Neural progenitor cell (in vitro differentiated cells): ENCODE results near the gene JSRP1. TPM values are rescaled to one million over a fixed set of nuclear protein-coding genes. Genes with fewer than 3 reads are reported as not detected.

ENCODE experiments used
- DNase-seq: peaks from one replicate; pipeline ENCODE4 v3.0.0-alpha.2; 2016; ENCODE audit warnings: low spot score
- H2AFZ ChIP-seq: fragments of 200-600 bp; sonication (generic); replicated peaks from 2 replicates; pipeline ENCODE4 v1.6.1; 2016; ENCODE audit warnings: antibody characterized with exemption
- H3F3A ChIP-seq: fragments of 200-600 bp; sonication (generic); 2 replicates; pipeline ENCODE4 v1.6.1; 2016; ENCODE audit warnings: antibody characterized with exemption, low read depth
- H3K27ac ChIP-seq: fragments of 200-600 bp; sonication (generic); 2 replicates; pipeline ENCODE4 v1.5.1; 2016; ENCODE audit warnings: mild to moderate bottlenecking
- H3K27me3 ChIP-seq: fragments of 200-600 bp; sonication (generic); 2 replicates; pipeline ENCODE4 v1.6.1; 2016; ENCODE audit warnings: mild to moderate bottlenecking, moderate library complexity
- H3K36me3 ChIP-seq: fragments of 200-600 bp; sonication (generic); 2 replicates; pipeline ENCODE4 v1.5.1; 2016
- H3K4me1 ChIP-seq: fragments of 200-600 bp; sonication (generic); 2 replicates; pipeline ENCODE4 v1.6.1; 2016; ENCODE audit warnings: mixed run types
- H3K4me2 ChIP-seq: fragments of 200-600 bp; sonication (generic); 2 replicates; pipeline ENCODE4 v1.6.1; 2016
- H3K4me3 ChIP-seq: fragments of 200-600 bp; sonication (generic); 2 replicates; pipeline ENCODE4 v1.5.1; 2016
- H3K79me2 ChIP-seq: fragments of 200-600 bp; sonication (generic); 2 replicates; pipeline ENCODE4 v1.6.1; 2016; ENCODE audit warnings: low read depth
- H3K9ac ChIP-seq: fragments of 200-600 bp; sonication (generic); 2 replicates; pipeline ENCODE4 v1.6.1; 2016
- H3K9me3 ChIP-seq: fragments of 200-600 bp; sonication (generic); 2 replicates; pipeline ENCODE4 v1.5.1; 2016; ENCODE audit warnings: low read depth
- H4K20me1 ChIP-seq: fragments of 200-600 bp; sonication (generic); 2 replicates; pipeline ENCODE4 v1.6.1; 2016; ENCODE audit warnings: low read depth
- H3K27ac Mint-ChIP-seq: 3 replicates; pipeline ENCODE4 v1.8.0; 2021; ENCODE audit warnings: mixed read lengths
- H3K27me3 Mint-ChIP-seq: 2 replicates; pipeline ENCODE4 v1.8.0; 2022; ENCODE audit warnings: low read depth, mild to moderate bottlenecking, inconsistent platforms, moderate library complexity, mixed read lengths; ENCODE audit not compliant: insufficient read depth
- H3K36me3 Mint-ChIP-seq: 3 replicates; pipeline ENCODE4 v1.8.0; 2021; ENCODE audit warnings: mixed read lengths
- H3K4me1 Mint-ChIP-seq: 3 replicates; pipeline ENCODE4 v1.8.0; 2021; ENCODE audit warnings: mixed read lengths
- H3K4me3 Mint-ChIP-seq: 3 replicates; pipeline ENCODE4 v1.8.0; 2021; ENCODE audit warnings: mild to moderate bottlenecking, moderate library complexity, mixed read lengths
- H3K9me3 Mint-ChIP-seq: 3 replicates; pipeline ENCODE4 v1.8.0; 2020; ENCODE audit warnings: mixed read lengths
- EZH2 ChIP-seq: fragments of 200-600 bp; sonication (generic); IDR thresholded peaks from 2 replicates; pipeline ENCODE4 v1.6.1; 2017; ENCODE audit warnings: antibody characterized with exemption, mild to moderate bottlenecking, moderate library complexity
- EZH2phosphoT487 ChIP-seq: fragments of 200-600 bp; sonication (generic); IDR thresholded peaks from 2 replicates; pipeline ENCODE4 v1.6.1; 2017; ENCODE audit warnings: antibody characterized with exemption
- total RNA-seq: library from RNA; depleted of rRNA; stranded (reverse); fragments of >200 nt; gene quantifications from 2 replicates; pipeline ENCODE4 v1.2.3, GENCODE V29; 2015; ENCODE audit warnings: low replicate concordance
- TF ChIP-seq, protein P1 (sequence below): fragments of 200-600 bp; sonication (generic); IDR thresholded peaks from 2 replicates; pipeline ENCODE4 v1.5.1; 2017; ENCODE audit warnings: antibody characterized with exemption, mild to moderate bottlenecking

Gene JSRP1
- total RNA-seq, 1 donor from 2014 or later, result not detected

DNA sequence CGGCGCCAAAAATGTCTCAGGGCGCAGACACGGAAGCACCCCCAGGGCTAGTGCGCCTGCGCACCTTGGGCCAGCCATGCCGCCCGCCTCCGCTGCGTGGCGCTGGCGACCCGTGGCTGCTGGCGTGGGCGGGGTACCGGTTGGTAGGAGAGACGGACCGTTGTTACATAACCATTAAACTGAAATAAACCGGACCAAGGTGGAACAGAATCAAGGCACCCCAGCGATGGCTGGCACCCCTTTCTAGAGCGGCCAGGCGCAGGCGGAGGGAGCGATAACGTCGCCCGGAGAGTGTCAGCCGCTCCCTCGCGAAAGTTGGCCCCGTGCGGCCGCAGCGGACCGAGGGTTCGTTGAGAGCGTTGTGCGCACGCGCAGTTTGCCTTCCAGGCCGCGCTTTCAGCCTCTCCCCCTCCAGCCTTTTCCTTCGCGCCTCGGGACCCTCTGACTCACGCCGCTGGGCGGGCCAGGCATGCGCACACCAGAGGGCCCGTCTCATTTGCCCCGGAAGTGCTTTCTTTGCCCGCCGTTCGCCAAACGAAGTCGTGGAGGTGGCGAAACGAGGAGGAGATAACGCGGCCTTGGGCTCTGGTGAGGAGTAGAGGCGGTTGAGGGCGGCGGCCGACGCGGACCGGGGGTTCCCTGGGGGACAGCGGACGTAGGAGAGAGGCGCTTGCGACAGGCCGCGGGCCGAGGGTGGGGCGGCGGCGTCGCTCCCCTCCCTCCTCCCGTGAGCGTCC, 19.7 kb downstream of the JSRP1 start, which contains the start of the genes PLEKHJ1 and SF3A2:
TSS of gene PLEKHJ1 (minus strand) at position 16 of the 737 bp plus-strand sequence. CDS start 81 bp downstream, outside the sequence.
TSS of gene SF3A2 (plus strand) at position 511 of the 737 bp plus-strand sequence. CDS start 6,595 bp downstream, outside the sequence.
- H3K27me3 Mint-ChIP-seq, result peaks cover 11% of the 10 kb centered on the region
- H2AFZ ChIP-seq, result peak within 1 kb of the TSS; percentile 74
- H3K36me3 ChIP-seq, result no peaks in the 10 kb centered on the region
- peak; percentile 100 for DNase-seq
- H3K36me3 Mint-ChIP-seq, result peaks cover 13% of the 10 kb centered on the region
- peak within 1 kb of the TSS; percentile 86 for H3K9ac ChIP-seq
- no peaks in the 10 kb centered on the region for H3K27me3 ChIP-seq
- no peaks in the 10 kb centered on the region for H3K9me3 ChIP-seq
- H3K27ac ChIP-seq, result peak within 1 kb of the TSS; percentile 88
- H3K27ac Mint-ChIP-seq, result peak within 1 kb of the TSS; percentile 99
- peak within 1 kb of the TSS; percentile 97 for H3K4me2 ChIP-seq
- peaks cover 53% of the 10 kb centered on the region for H3K4me1 Mint-ChIP-seq
- H3K4me3 ChIP-seq, result peak within 1 kb of the TSS; percentile 72
- H3F3A ChIP-seq, result peaks cover 38% of the 10 kb centered on the region
- H3K79me2 ChIP-seq, result peaks cover 70% of the 10 kb centered on the region
- H3K9me3 Mint-ChIP-seq, result no peaks in the 10 kb centered on the region
- peaks cover 72% of the 10 kb centered on the region for H4K20me1 ChIP-seq
- H3K4me1 ChIP-seq, result peaks cover 44% of the 10 kb centered on the region
- peak within 1 kb of the TSS; percentile 99 for H3K4me3 Mint-ChIP-seq
- TF ChIP-seq EZH2, result no peak
- TF ChIP-seq, protein P1, sequence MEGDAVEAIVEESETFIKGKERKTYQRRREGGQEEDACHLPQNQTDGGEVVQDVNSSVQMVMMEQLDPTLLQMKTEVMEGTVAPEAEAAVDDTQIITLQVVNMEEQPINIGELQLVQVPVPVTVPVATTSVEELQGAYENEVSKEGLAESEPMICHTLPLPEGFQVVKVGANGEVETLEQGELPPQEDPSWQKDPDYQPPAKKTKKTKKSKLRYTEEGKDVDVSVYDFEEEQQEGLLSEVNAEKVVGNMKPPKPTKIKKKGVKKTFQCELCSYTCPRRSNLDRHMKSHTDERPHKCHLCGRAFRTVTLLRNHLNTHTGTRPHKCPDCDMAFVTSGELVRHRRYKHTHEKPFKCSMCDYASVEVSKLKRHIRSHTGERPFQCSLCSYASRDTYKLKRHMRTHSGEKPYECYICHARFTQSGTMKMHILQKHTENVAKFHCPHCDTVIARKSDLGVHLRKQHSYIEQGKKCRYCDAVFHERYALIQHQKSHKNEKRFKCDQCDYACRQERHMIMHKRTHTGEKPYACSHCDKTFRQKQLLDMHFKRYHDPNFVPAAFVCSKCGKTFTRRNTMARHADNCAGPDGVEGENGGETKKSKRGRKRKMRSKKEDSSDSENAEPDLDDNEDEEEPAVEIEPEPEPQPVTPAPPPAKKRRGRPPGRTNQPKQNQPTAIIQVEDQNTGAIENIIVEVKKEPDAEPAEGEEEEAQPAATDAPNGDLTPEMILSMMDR, result peak; percentile 94

DNA sequence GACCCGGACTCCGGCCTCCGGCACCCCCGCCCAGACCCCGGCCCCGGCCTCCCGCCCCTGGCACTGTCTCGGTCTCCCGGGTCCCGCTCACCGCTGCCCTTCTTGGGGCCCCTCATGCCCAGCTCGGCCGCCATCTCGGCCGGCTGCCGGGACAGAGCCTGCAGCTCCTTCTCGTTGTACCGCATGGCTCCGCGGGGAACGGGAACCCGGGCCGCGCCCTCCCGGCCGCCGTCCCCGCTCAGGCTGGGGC, 20.2 kb downstream of the JSRP1 start:
- Histone ChIP-seq H2AFZ (no peak overlapping the region), H4K20me1 (peaks cover 68% of the 10 kb centered on the region), H3K36me3 (no peaks in the 10 kb centered on the region), H3K4me1 (peaks cover 44% of the 10 kb centered on the region), H3K27ac (no peak overlapping the region), H3K4me2 (peak overlapping the region; percentile 97), H3K9me3 (no peaks in the 10 kb centered on the region), H3K9ac (peak overlapping the region; percentile 86), H3K79me2 (peaks cover 66% of the 10 kb centered on the region), H3K4me3 (peak overlapping the region; percentile 72), H3F3A (peaks cover 42% of the 10 kb centered on the region), H3K27me3 (no peaks in the 10 kb centered on the region)
- H3K27me3 Mint-ChIP-seq, result peaks cover 11% of the 10 kb centered on the region
- peaks cover 48% of the 10 kb centered on the region for H3K4me1 Mint-ChIP-seq
- TF ChIP-seq EZH2 (no peak), EZH2phosphoT487 (no peak)
- TF ChIP-seq, protein P1, result no peak
- H3K4me3 Mint-ChIP-seq, result peak overlapping the region; percentile 99
- peaks cover 13% of the 10 kb centered on the region for H3K36me3 Mint-ChIP-seq
- H3K27ac Mint-ChIP-seq, result no peak overlapping the region
- no peak for DNase-seq
- H3K9me3 Mint-ChIP-seq, result no peaks in the 10 kb centered on the region

DNA sequence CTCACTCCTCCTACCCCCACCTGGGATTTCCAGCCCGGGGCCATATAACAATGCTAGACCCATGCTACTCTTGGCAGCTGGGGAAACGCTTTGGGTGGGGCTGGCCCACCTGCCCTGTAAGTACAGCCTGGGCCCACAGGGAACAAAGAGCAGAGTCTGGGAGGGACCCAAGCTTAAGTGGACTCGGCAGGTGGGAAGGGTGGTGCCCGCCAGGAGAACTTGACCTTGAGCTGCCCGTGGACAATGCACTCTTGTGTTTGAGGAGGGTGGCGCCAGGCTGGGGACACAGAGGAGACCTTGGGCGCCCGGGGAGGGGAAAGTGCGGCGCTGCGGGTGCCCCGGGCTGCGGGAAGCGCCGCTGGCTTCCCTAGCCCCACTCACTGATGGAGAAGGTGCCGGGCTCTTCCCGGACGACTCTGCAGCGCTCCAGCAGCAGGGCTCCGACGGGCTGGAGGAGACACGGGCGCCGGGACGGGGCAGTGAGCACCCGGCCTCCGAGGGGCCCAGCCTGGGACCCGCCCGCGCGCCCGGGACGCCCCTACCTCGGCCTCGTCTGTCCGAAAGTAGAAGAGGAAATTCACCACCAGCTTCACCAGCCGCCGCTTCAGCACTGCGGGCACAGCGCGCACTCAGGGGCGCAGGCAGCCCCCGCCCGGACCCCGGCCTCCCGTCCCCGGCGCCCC, 20.7 kb downstream of the JSRP1 start:
- Histone ChIP-seq H3K27me3 (no peaks in the 10 kb centered on the region), H3K4me3 (peak overlapping the region; percentile 72), H3K9me3 (no peaks in the 10 kb centered on the region), H3F3A (peaks cover 42% of the 10 kb centered on the region), H4K20me1 (peaks cover 63% of the 10 kb centered on the region), H3K9ac (peak overlapping the region; percentile 86), H2AFZ (no peak overlapping the region), H3K36me3 (no peaks in the 10 kb centered on the region), H3K27ac (no peak overlapping the region), H3K79me2 (peaks cover 61% of the 10 kb centered on the region), H3K4me1 (peaks cover 39% of the 10 kb centered on the region), H3K4me2 (peak overlapping the region; percentile 97)
- Mint-ChIP-seq H3K4me1 (peaks cover 44% of the 10 kb centered on the region), H3K27me3 (peaks cover 11% of the 10 kb centered on the region), H3K36me3 (peaks cover 13% of the 10 kb centered on the region), H3K4me3 (peak overlapping the region; percentile 99), H3K27ac (peak overlapping the region; percentile 88), H3K9me3 (no peaks in the 10 kb centered on the region)
- DNase-seq, result peak; percentile 37
- TF ChIP-seq, protein P1, result no peak
- TF ChIP-seq EZH2phosphoT487 (no peak), EZH2 (no peak)
